GM15510 (cell line): Measurements from ENCODE around the gene AIG1.

ENCODE experiments used
- POLR2A ChIP-seq: IDR thresholded peaks from 3 replicates; pipeline ENCODE4 v1.6.1; 2011; ENCODE audit warnings: borderline replicate concordance; ENCODE audit not compliant: insufficient read length; ENCODE audit errors: extremely low read depth

The AIG1 gene

GRCh38 chr6:143107911-143108761 is 47.4 kb downstream of the AIG1 start:
- no peak for TF ChIP-seq POLR2A

GRCh38 chr6:143109196-143109595 is 48.5 kb downstream of the AIG1 start:
- no peak for TF ChIP-seq POLR2A

GRCh38 chr6:143110572-143110971 is 49.9 kb downstream of the AIG1 start:
- TF ChIP-seq POLR2A: no peak

GRCh38 chr6:143110996-143111395 is 50.3 kb downstream of the AIG1 start:
- TF ChIP-seq POLR2A: no peak

- no peak for TF ChIP-seq POLR2A
These were observed 50.8 kb downstream of the AIG1 start for GRCh38 chr6:143111443-143111842.

- TF ChIP-seq POLR2A: no peak
These were observed 51.5 kb downstream of the AIG1 start for GRCh38 chr6:143112084-143112768.

- TF ChIP-seq POLR2A: no peak
These were observed 52.1 kb downstream of the AIG1 start for GRCh38 chr6:143112837-143113236.

GRCh38 chr6:143115728-143116127 is 55.0 kb downstream of the AIG1 start:
- TF ChIP-seq POLR2A: no peak

- TF ChIP-seq POLR2A: no peak
These were observed 56.4 kb downstream of the AIG1 start for GRCh38 chr6:143117108-143117507.

- TF ChIP-seq POLR2A: no peak
These were observed 58.6 kb downstream of the AIG1 start for GRCh38 chr6:143119260-143119659.

GRCh38 chr6:143123081-143123480 is 62.4 kb downstream of the AIG1 start:
- no peak for TF ChIP-seq POLR2A

GRCh38 chr6:143123941-143124340 is 63.3 kb downstream of the AIG1 start:
- TF ChIP-seq POLR2A: no peak

GRCh38 chr6:143125455-143125854 is 64.8 kb downstream of the AIG1 start:
- no peak for TF ChIP-seq POLR2A

- TF ChIP-seq POLR2A: no peak
These were observed 65.3 kb downstream of the AIG1 start for GRCh38 chr6:143125864-143126573.

GRCh38 chr6:143126574-143126941 is 65.9 kb downstream of the AIG1 start:
- TF ChIP-seq POLR2A: no peak

GRCh38 chr6:143127941-143128680 is 67.4 kb downstream of the AIG1 start:
- no peak for TF ChIP-seq POLR2A

GRCh38 chr6:143128681-143129015 is 68.0 kb downstream of the AIG1 start:
- TF ChIP-seq POLR2A: no peak
